DND-41 (cell line): Measurements from ENCODE around the gene MAPK1.

Experiments used
- EZH2 ChIP-seq: IDR thresholded peaks from 3 replicates; pipeline ENCODE4 v1.6.1; 2012; ENCODE audit warnings: borderline replicate concordance, low read depth, mild to moderate bottlenecking, moderate library complexity, low read length, inconsistent platforms; ENCODE audit not compliant: severe bottlenecking
- TF ChIP-seq, protein P1 (sequence below): IDR thresholded peaks from 2 replicates; pipeline ENCODE4 v1.5.1; 2012; ENCODE audit warnings: borderline replicate concordance, low read length, moderate library complexity, mild to moderate bottlenecking; ENCODE audit not compliant: poor library complexity, severe bottlenecking; ENCODE audit errors: extremely low read depth

DNA sequence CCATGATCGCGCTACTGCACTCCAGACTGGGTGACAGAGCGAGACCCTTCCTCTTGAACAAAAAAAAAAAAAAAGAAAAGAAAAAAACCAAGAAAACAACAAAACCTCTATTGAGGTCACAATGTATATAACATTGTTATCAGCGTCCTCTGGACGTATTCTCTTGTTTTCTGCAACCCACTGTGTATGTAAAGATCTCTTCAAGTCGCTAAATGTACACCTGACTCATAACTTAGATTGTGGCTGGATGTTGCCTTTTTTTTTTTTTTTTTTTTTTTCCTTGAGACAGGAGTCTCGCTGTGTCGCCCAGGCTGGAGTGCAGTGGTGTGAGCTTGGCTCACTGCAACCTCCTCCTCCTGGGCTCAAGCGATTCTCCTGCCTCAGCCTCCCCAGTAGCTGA is 130.5 kb downstream of the MAPK1 start:
- TF ChIP-seq, protein P1, sequence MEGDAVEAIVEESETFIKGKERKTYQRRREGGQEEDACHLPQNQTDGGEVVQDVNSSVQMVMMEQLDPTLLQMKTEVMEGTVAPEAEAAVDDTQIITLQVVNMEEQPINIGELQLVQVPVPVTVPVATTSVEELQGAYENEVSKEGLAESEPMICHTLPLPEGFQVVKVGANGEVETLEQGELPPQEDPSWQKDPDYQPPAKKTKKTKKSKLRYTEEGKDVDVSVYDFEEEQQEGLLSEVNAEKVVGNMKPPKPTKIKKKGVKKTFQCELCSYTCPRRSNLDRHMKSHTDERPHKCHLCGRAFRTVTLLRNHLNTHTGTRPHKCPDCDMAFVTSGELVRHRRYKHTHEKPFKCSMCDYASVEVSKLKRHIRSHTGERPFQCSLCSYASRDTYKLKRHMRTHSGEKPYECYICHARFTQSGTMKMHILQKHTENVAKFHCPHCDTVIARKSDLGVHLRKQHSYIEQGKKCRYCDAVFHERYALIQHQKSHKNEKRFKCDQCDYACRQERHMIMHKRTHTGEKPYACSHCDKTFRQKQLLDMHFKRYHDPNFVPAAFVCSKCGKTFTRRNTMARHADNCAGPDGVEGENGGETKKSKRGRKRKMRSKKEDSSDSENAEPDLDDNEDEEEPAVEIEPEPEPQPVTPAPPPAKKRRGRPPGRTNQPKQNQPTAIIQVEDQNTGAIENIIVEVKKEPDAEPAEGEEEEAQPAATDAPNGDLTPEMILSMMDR, result no peak
- no peak for TF ChIP-seq EZH2
